ENCODE results near the gene RNF19B. TPM values are rescaled to one million over a fixed set of nuclear protein-coding genes. Genes with fewer than 3 reads are reported as not detected.
"Not testable (repeated sequence)": the region's sequence is repeated elsewhere in the genome, so short reads cannot be mapped to it uniquely, and the experiment has no call there.

The RNF19B gene
- total RNA-seq, 1 donor from 2014 or later: 24.6 TPM

DNA sequence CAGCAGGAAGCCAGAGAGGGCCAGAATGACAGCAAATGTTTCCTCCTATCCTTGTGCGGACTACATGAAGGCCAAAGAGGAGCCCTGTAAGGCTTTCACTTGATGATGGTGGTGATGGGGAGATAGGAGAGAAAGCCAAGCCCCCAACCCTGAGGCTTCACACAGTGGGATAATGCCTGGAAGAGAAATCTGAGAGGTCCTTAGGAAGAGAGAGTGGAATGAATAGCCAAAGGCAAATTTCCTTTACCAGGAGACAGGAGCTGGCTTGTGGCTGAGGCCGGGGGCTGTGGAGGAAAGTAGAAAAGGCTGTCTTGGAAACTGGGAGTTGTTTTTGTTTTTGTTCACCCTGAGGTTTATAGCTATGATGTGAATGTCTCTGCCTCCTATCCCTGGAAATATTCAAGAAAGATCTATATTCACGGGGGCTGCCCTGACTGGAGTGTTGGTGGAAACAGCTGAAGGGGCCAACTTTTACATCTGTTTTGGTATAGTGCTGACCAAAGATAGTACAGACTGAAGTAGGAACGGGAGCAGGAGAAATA, 13.0 kb upstream of the RNF19B start:
- H3K27me3 ChIP-seq: no peaks in the 10 kb centered on the region
- no peak overlapping the region for H3K4me3 ChIP-seq
- no peaks in the 10 kb centered on the region for H3K36me3 ChIP-seq
- no peak for TF ChIP-seq POLR2AphosphoS5 (IDR thresholded peaks at IDR 0.05; ENCODE audit: insufficient read depth in 1 of 2, low read depth in 1 of 2)
- no peak for TF ChIP-seq CTCF (IDR thresholded peaks at IDR 0.05)
- no peak for TF ChIP-seq POLR2A (IDR thresholded peaks at IDR 0.05)
- peaks cover 16% of the 10 kb centered on the region for H3K4me1 ChIP-seq
- H3K27ac ChIP-seq: no peak overlapping the region
- no peaks in the 10 kb centered on the region for H3K9me3 ChIP-seq
- DNase-seq (ENCODE audit: extremely low spot score in 2 of 2): no peak
- intact Hi-C loops (cut with DNase I): no loop called here

- H3K4me1 ChIP-seq: peaks cover 11% of the 10 kb centered on the region
- DNase-seq (ENCODE audit: extremely low spot score in 2 of 2); H3K9me3 ChIP-seq; H3K4me3 ChIP-seq; H3K36me3 ChIP-seq; intact Hi-C loops (cut with DNase I); H3K27me3 ChIP-seq; H3K27ac ChIP-seq: not testable (repeated sequence)
Measured at GRCh38 chr1:32975055-32975454, 10.4 kb upstream of the RNF19B start.

DNA sequence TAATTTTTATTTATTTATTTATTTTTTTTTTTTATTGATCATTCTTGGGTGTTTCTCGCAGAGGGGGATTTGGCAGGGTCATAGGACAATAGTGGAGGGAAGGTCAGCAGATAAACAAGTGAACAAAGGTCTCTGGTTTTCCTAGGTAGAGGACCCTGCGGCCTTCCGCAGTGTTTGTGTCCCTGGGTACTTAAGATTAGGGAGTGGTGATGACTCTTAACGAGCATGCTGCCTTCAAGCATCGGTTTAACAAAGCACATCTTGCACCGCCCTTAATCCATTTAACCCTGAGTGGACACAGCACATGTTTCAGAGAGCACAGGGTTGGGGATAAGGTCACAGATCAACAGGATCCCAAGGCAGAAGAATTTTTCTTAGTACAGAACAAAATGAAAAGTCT, 8.8 kb upstream of the RNF19B start:
- H3K9me3 ChIP-seq; DNase-seq (ENCODE audit: extremely low spot score in 2 of 2); H3K27me3 ChIP-seq; intact Hi-C loops (cut with DNase I); H3K36me3 ChIP-seq: not testable (repeated sequence)
- H3K27ac ChIP-seq: peak overlapping the region; percentile 56
- H3K4me3 ChIP-seq: peak overlapping the region in 1 of 2 donors; percentile 55
- H3K4me1 ChIP-seq: peaks cover 11% of the 10 kb centered on the region

GRCh38 chr1:32972814-32973428, 8.3 kb upstream of the RNF19B start:
- no peaks in the 10 kb centered on the region for H3K36me3 ChIP-seq
- no peak for TF ChIP-seq POLR2A (IDR thresholded peaks at IDR 0.05)
- TF ChIP-seq POLR2AphosphoS5 (IDR thresholded peaks at IDR 0.05; ENCODE audit: insufficient read depth in 1 of 2, low read depth in 1 of 2): peak; percentile 45 to 59
- H3K27me3 ChIP-seq: no peaks in the 10 kb centered on the region
- H3K9me3 ChIP-seq: no peaks in the 10 kb centered on the region
- peak overlapping the region; percentile 55 to 72 for H3K4me3 ChIP-seq
- no peak for DNase-seq (ENCODE audit: extremely low spot score in 2 of 2)
- intact Hi-C loops (cut with DNase I): no loop called here
- H3K27ac ChIP-seq: peak overlapping the region; percentile 56
- H3K4me1 ChIP-seq: peaks cover 11% of the 10 kb centered on the region

DNA sequence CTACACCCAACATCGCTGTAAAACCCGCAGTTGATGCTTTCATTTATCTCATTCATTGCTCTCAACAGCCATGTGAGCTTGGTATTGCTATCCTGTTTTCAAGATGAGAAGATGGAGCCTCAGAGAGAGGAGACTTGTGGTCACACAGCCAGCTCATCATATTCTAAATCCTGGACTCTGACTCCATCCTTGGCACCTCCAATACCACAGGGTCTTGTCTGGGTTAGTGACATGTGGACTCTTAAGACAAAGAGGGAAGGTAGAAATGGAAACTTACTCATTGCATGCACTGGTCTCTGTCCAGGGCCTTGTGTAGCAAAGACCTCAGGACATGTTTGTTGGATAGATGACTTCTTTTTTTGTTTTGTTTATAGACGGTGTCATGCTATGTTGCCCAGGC, 7.0 kb upstream of the RNF19B start:
- intact Hi-C loops (cut with DNase I): no loop called here
- no peak overlapping the region for H3K4me3 ChIP-seq
- no peak overlapping the region for H3K27ac ChIP-seq
- no peak for TF ChIP-seq CTCF (IDR thresholded peaks at IDR 0.05)
- no peak for TF ChIP-seq POLR2AphosphoS5 (IDR thresholded peaks at IDR 0.05; ENCODE audit: insufficient read depth in 1 of 2, low read depth in 1 of 2)
- no peak for TF ChIP-seq POLR2A (IDR thresholded peaks at IDR 0.05)
- DNase-seq (ENCODE audit: extremely low spot score in 2 of 2): no peak
- H3K4me1 ChIP-seq: peaks cover 11% of the 10 kb centered on the region
- H3K36me3 ChIP-seq: no peaks in the 10 kb centered on the region
- no peaks in the 10 kb centered on the region for H3K27me3 ChIP-seq
- H3K9me3 ChIP-seq: no peaks in the 10 kb centered on the region

DNA sequence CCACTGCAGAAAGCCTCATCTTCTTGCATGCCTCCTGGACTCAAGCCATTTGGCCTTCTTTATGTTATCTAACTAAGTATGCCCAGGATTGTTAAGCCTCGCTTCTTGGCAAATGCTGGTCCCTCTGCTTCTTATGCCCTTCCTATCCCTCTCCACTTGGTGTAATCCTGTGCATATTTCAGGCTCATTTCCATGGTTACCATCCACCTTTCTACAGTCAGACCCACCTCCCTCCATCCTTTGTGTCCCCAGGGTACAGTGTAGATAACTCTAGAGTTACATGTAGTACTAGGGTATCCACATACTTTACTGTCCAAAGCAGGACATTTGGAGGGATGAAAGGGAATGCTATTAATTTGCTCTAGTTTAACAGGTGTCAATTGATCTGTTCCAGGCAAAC, 6.5 kb upstream of the RNF19B start:
- Histone ChIP-seq H3K4me3 (no peak overlapping the region), H3K36me3 (no peaks in the 10 kb centered on the region), H3K27me3 (no peaks in the 10 kb centered on the region), H3K9me3 (no peaks in the 10 kb centered on the region), H3K4me1 (peaks cover 11% of the 10 kb centered on the region), H3K27ac (no peak overlapping the region)
- intact Hi-C loops (cut with DNase I): no loop called here
- no peak for DNase-seq (ENCODE audit: extremely low spot score in 2 of 2)
- TF ChIP-seq POLR2A (IDR thresholded peaks at IDR 0.05) (no peak), CTCF (IDR thresholded peaks at IDR 0.05) (no peak), POLR2AphosphoS5 (IDR thresholded peaks at IDR 0.05; ENCODE audit: insufficient read depth in 1 of 2, low read depth in 1 of 2) (no peak)

Data from vagina (tissue), 2 donors.